Measurements from ENCODE around the gene IL37. TPM values are rescaled to one million over a fixed set of nuclear protein-coding genes. Genes with fewer than 3 reads are reported as not detected.

The IL37 gene
- total and polyA plus RNA-seq, 2 donors (not counting 1 experiment from before 2014, with no cell fraction given), result 0.79 TPM; not detected in 1

Other genes starting within 250 kb of the IL37 start
- gene NT5DC4, start 190.1 kb upstream of the IL37 start, total RNA-seq, result 2.0 and 10.3 TPM in 2 replicates
- gene NT5DC4, start 190.1 kb upstream of the IL37 start, polyA plus RNA-seq, result not detected in 2 replicates
- gene CKAP2L, start 146.6 kb upstream of the IL37 start, total RNA-seq, result 0.25 TPM in 1 of 2 replicates, not detected in the other
- gene CKAP2L, start 146.6 kb upstream of the IL37 start, polyA plus RNA-seq, result 0.01 and 0.10 TPM in 2 replicates
- 0.19 TPM in 1 of 2 replicates, not detected in the other for gene IL1A, start 126.7 kb upstream of the IL37 start, total RNA-seq
- 0.06 and 0.15 TPM in 2 replicates for gene IL1A, start 126.7 kb upstream of the IL37 start, polyA plus RNA-seq
- 0.20 TPM in 1 of 2 replicates, not detected in the other for gene IL1B, start 74.4 kb upstream of the IL37 start, total RNA-seq
- 3.6 and 13.1 TPM in 2 replicates for gene IL1B, start 74.4 kb upstream of the IL37 start, polyA plus RNA-seq
- gene IL36G, start 66.8 kb downstream of the IL37 start, total RNA-seq, result not detected in 2 replicates
- gene IL36G, start 66.8 kb downstream of the IL37 start, polyA plus RNA-seq, result not detected in 2 replicates
- not detected in 2 replicates for gene IL36A, start 94.3 kb downstream of the IL37 start, total RNA-seq
- not detected in 2 replicates for gene IL36A, start 94.3 kb downstream of the IL37 start, polyA plus RNA-seq
- not detected in 2 replicates for gene IL36B, start 141.7 kb downstream of the IL37 start, total RNA-seq
- gene IL36B, start 141.7 kb downstream of the IL37 start, polyA plus RNA-seq, result not detected in 2 replicates
- not detected in 2 replicates for gene IL36RN, start 148.0 kb downstream of the IL37 start, total RNA-seq
- not detected in 2 replicates for gene IL36RN, start 148.0 kb downstream of the IL37 start, polyA plus RNA-seq
- not detected in 2 replicates for gene IL1F10, start 156.8 kb downstream of the IL37 start, total RNA-seq
- gene IL1F10, start 156.8 kb downstream of the IL37 start, polyA plus RNA-seq, result not detected in 2 replicates
- gene IL1RN, start 216.4 kb downstream of the IL37 start, total RNA-seq, result not detected in 2 replicates
- gene IL1RN, start 216.4 kb downstream of the IL37 start, polyA plus RNA-seq, result 0.40 and 0.79 TPM in 2 replicates